EH (cell line): ENCODE data around the gene CACNG7.
A peak's percentile ranks its signal among the peaks of the same experiment; 100 is the strongest.
"Not testable (repeated sequence)": the region's sequence is repeated elsewhere in the genome, so short reads cannot be mapped to it uniquely, and the experiment has no call there.

Experiments used
- DNase-seq: peaks from one replicate; pipeline ENCODE4 v3.0.0-alpha.2; 2015; ENCODE audit warnings: low read depth

CACNG7 gene

GRCh38 chr19:53908935-53909415 is at the start of gene CACNG7:
Gene CACNG7, plus strand, starts transcription at chr19:53909278. Its CDS starts 3,554 bp downstream, at chr19:53912832.
- DNase-seq, result no peak

GRCh38 chr19:53864308-53864836 is 44.7 kb upstream of the CACNG7 start:
- no peak for DNase-seq

GRCh38 chr19:53865523-53865917 is 43.6 kb upstream of the CACNG7 start:
- DNase-seq, result no peak

- DNase-seq, result peak; percentile 75
Measured at GRCh38 chr19:53865918-53866864, 42.9 kb upstream of the CACNG7 start.

- no peak for DNase-seq
Measured at GRCh38 chr19:53866865-53867224, 42.2 kb upstream of the CACNG7 start.

GRCh38 chr19:53867225-53868090 is 41.6 kb upstream of the CACNG7 start, which contains the start of gene MYADM:
Gene MYADM, plus strand, starts transcription at chr19:53867883. Its CDS starts 5,647 bp downstream, at chr19:53873530.
- peak; percentile 99 for DNase-seq

GRCh38 chr19:53868091-53868891 is 40.8 kb upstream of the CACNG7 start:
- DNase-seq, result peak; percentile 78

GRCh38 chr19:53868892-53869804 is 39.9 kb upstream of the CACNG7 start:
- DNase-seq, result peak; percentile 96

GRCh38 chr19:53869805-53870484 is 39.1 kb upstream of the CACNG7 start:
- not testable (repeated sequence) for DNase-seq

GRCh38 chr19:53870485-53870844 is 38.6 kb upstream of the CACNG7 start:
- no peak for DNase-seq

GRCh38 chr19:53871454-53871853 is 37.6 kb upstream of the CACNG7 start:
- no peak for DNase-seq

- no peak for DNase-seq
Measured at GRCh38 chr19:53872762-53873161, 36.3 kb upstream of the CACNG7 start.

- DNase-seq, result no peak
Measured at GRCh38 chr19:53873773-53874605, 35.1 kb upstream of the CACNG7 start.

GRCh38 chr19:53874606-53874990 is 34.5 kb upstream of the CACNG7 start:
- no peak for DNase-seq

GRCh38 chr19:53875602-53876325 is 33.3 kb upstream of the CACNG7 start:
- no peak for DNase-seq

GRCh38 chr19:53876651-53877224 is 32.3 kb upstream of the CACNG7 start:
- DNase-seq, result no peak

GRCh38 chr19:53877361-53877766 is 31.7 kb upstream of the CACNG7 start:
- DNase-seq, result peak; percentile 44

GRCh38 chr19:53878776-53879139 is 30.3 kb upstream of the CACNG7 start:
- peak; percentile 36 for DNase-seq
